ENCODE data around the gene TMEM147. TPM values are rescaled to one million over a fixed set of nuclear protein-coding genes. Genes with fewer than 3 reads are reported as not detected.
A peak's percentile ranks its signal among the peaks of the same experiment; 100 is the strongest.

Gene TMEM147
- total and polyA plus RNA-seq, 2 of the 13 experiments (the other 11 are each of a cell fraction or from before 2014, with no cell fraction given): 141 to 176 TPM

GRCh38 chr19:35555301-35556005 is 10.0 kb downstream of the TMEM147 start:
- Histone ChIP-seq H3K4me3 (replicated peaks in 1 of 3; ENCODE audit: insufficient read depth in 1 of 3, low read depth in 2 of 3, low read length in 3 of 3) (no peak overlapping the region), H3K27me3 (ENCODE audit: control insufficient read depth in 1 of 2, insufficient read depth in 2 of 2, low read length in 2 of 2) (peaks cover 1 to 37% of the 10 kb centered on the region in 2 experiments; a peak in 3 of 5 replicates), H2AFZ (ENCODE audit: low read length) (no peak overlapping the region), H3K79me2 (ENCODE audit: insufficient read depth, low read length) (no peaks in the 10 kb centered on the region), H3K9ac (ENCODE audit: insufficient read depth, low read depth, low read length) (no peak overlapping the region), H4K20me1 (ENCODE audit: insufficient read depth, low read length) (no peaks in the 10 kb centered on the region), H3K4me1 (ENCODE audit: insufficient read depth, low read length) (peaks cover 37% of the 10 kb centered on the region), H3K4me2 (ENCODE audit: low read depth, low read length) (no peak overlapping the region), H3K27ac (ENCODE audit: extremely low read length, insufficient read depth, low read length) (no peak overlapping the region), H3K9me3 (ENCODE audit: low read length) (no peaks in the 10 kb centered on the region), H3K36me3 (replicated peaks in 1 of 2; ENCODE audit: control insufficient read depth in 1 of 2, insufficient read depth in 2 of 2, low read length in 2 of 2) (no peaks in the 10 kb centered on the region)
- ATAC-seq: peak; percentile 62
- BruUV-seq (replicated peaks): no TSS peak
- in situ Hi-C loops (cut with HindIII; ENCODE audit: extremely low pct_ligation_motif_present, low pct_unique_long_range_greater_than_20kb): loop anchor here (5.0 kb wide), 1 partner anchor 37 kb away; no protein-coding TSS in a partner anchor
- peak; percentile 56 for DNase-seq (ENCODE audit: low spot score)
- WGBS (ENCODE audit: low lambda C conversion rate): 30% methylated on average over 7 of the region's 30 CpGs
- FAIRE-seq: peak; percentile 87
- intact Hi-C loops (cut with micrococcal nuclease; ENCODE audit: unreplicated experiment): loop anchor here (5.0 to 10.0 kb wide), 3 partner anchors 37 to 89 kb away; partner anchors contain the start of genes COX6B1, ETV2 and HAUS5
- CTCF ChIA-PET (ENCODE audit: low intra/inter-chr PET ratio, low total read pairs): interaction anchor here (0.9 to 2.1 kb wide), 5 partner anchors 37 to 161 kb away, joined by 3 to 10 read pairs (median 5); partner anchors contain the start of gene KMT2B
- POLR2A ChIA-PET: no interaction called here
- TF ChIP-seq SAP130 (CRISPR knock-in tag; IDR thresholded peaks at IDR 0.05; ENCODE audit: low read depth): 0 out of 2 replicates have a peak, but pooled peaks have one; percentile 42
- no peak for TF ChIP-seq SRF (IDR thresholded peaks at IDR 0.05; ENCODE audit: low read depth, low read length)
- TF ChIP-seq ZNF543 (CRISPR knock-in tag; IDR thresholded peaks at IDR 0.05): no peak
- no peak for TF ChIP-seq CENPX (CRISPR knock-in tag; IDR thresholded peaks at IDR 0.05)
- no peak for TF ChIP-seq ATM (IDR thresholded peaks at IDR 0.05; ENCODE audit: borderline replicate concordance)
- peak; percentile 67 for TF ChIP-seq SMC3 (IDR thresholded peaks at IDR 0.05; ENCODE audit: low read length)
- peak; percentile 43; the same call in 1 of the 2 replicates for TF ChIP-seq MNT (IDR thresholded peaks at IDR 0.05)
- TF ChIP-seq TFDP1 (CRISPR knock-in tag; IDR thresholded peaks at IDR 0.05; ENCODE audit: borderline replicate concordance): peak; percentile 35; the same call in 1 of the 2 replicates
- TF ChIP-seq RAD21 (CRISPR knock-in tag; IDR thresholded peaks at IDR 0.05): peak; percentile 76
- no peak for TF ChIP-seq ZNF232 (CRISPR knock-in tag; IDR thresholded peaks at IDR 0.05; ENCODE audit: borderline replicate concordance)
- TF ChIP-seq ZNF280B (CRISPR knock-in tag; IDR thresholded peaks at IDR 0.05; ENCODE audit: borderline replicate concordance): no peak
- 0 out of 2 replicates have a peak, but pooled peaks have one; percentile 48 for TF ChIP-seq HMGXB3 (CRISPR knock-in tag; IDR thresholded peaks at IDR 0.05; ENCODE audit: borderline replicate concordance)
- TF ChIP-seq THAP11 (CRISPR knock-in tag; IDR thresholded peaks at IDR 0.05): peak; percentile 52; the same call in 1 of the 2 replicates
- TF ChIP-seq ZNF768 (CRISPR knock-in tag; IDR thresholded peaks at IDR 0.05): peak; percentile 15; the same call in 1 of the 2 replicates
- 0 out of 2 replicates have a peak, but pooled peaks have one; percentile 20 for TF ChIP-seq GABPB1 (CRISPR knock-in tag; IDR thresholded peaks at IDR 0.05)

Measured in HepG2 (cell line).